ENCODE data around the gene TRRAP.

GRCh38 chr7:98830972-98831548, 47.3 kb upstream of the TRRAP start:
- TF ChIP-seq CTCF (conservative IDR thresholded peaks at IDR 0.05; ENCODE audit: low read depth in 2 of 2), result no peak
- TF ChIP-seq EZH2 (IDR thresholded peaks at IDR 0.05; ENCODE audit: low read depth, unreplicated experiment), result no peak
- TF ChIP-seq REST (IDR thresholded peaks at IDR 0.05; ENCODE audit: unreplicated experiment), result no peak
- no peak for TF ChIP-seq POLR2AphosphoS5 (IDR thresholded peaks at IDR 0.05; ENCODE audit: low read depth)
- no peak for TF ChIP-seq ZNF114 (CRISPR knock-in tag; IDR thresholded peaks at IDR 0.05)
- TF ChIP-seq CREB1 (CRISPR knock-in tag; IDR thresholded peaks at IDR 0.05; ENCODE audit: low read depth), result no peak

Data from GM23338 (cell line).